IMR-90 (cell line): ENCODE data around the gene GALNT16. TPM values are rescaled to one million over a fixed set of nuclear protein-coding genes. Genes with fewer than 3 reads are reported as not detected.

ENCODE experiments used
- ATAC-seq: fragments of 200-7000 bp; cut with Tn5 transposase; 2 replicates; pipeline ENCODE4 v1.9.1; 2020; ENCODE audit warnings: low read depth, mild to moderate bottlenecking, moderate library complexity
- BruUV-seq: library from RNA; stranded (reverse); fragments of 400-500 nt; replicated peaks from 2 replicates; lab custom pipeline; 2021; lab: Mats Ljungman, UMichigan
- CTCF ChIA-PET: fragments of 300-600 bp; formaldehyde crosslinking; extraction: SDS; loops from one replicate; lab custom pipeline; 2021; ENCODE audit warnings: antibody characterized with exemption; lab: Yijun Ruan, JAX
- POLR2A ChIA-PET: fragments of 300-600 bp; sonication (Branson Sonifier 250); formaldehyde crosslinking; loops from one replicate; lab custom pipeline; 2022; ENCODE audit warnings: antibody characterized with exemption; ENCODE audit not compliant: unreplicated experiment; lab: Charles Lee
- DNase-seq: peaks from one replicate; pipeline ENCODE4 v3.0.0; 2013
- H2AFZ ChIP-seq: replicated peaks from 2 replicates; pipeline ENCODE3; 2013; ENCODE audit warnings: low read length, mild to moderate bottlenecking; ENCODE audit not compliant: poor library complexity
- H2AK5ac ChIP-seq: 2 replicates; pipeline ENCODE4 v1.6.1; 2013; ENCODE audit warnings: low read depth, low read length, inconsistent platforms
- H2AK9ac ChIP-seq: replicated peaks from 2 replicates; pipeline ENCODE3; 2013; ENCODE audit warnings: mild to moderate bottlenecking, low read depth, low read length, moderate library complexity; ENCODE audit not compliant: poor library complexity
- H2BK120ac ChIP-seq: 2 replicates; pipeline ENCODE4 v1.6.1; 2013; ENCODE audit warnings: low read depth, low read length, inconsistent platforms
- H2BK15ac ChIP-seq: 3 replicates; pipeline ENCODE4 v1.6.1; 2013; ENCODE audit warnings: low read depth, low read length, inconsistent platforms
- H2BK20ac ChIP-seq: 2 replicates; pipeline ENCODE4 v1.6.1; 2013; ENCODE audit warnings: low read depth, mild to moderate bottlenecking, inconsistent platforms, low read length, moderate library complexity
- H2BK5ac ChIP-seq: 2 replicates; pipeline ENCODE4 v1.6.1; 2013; ENCODE audit warnings: mild to moderate bottlenecking, low read depth, low read length, inconsistent platforms; ENCODE audit not compliant: poor library complexity, severe bottlenecking
- H3K14ac ChIP-seq: replicated peaks from 2 replicates; pipeline ENCODE4 v1.6.1; 2013; ENCODE audit warnings: low read depth, low read length, inconsistent platforms
- H3K18ac ChIP-seq: 2 replicates; pipeline ENCODE4 v1.6.1; 2013; ENCODE audit warnings: low read depth, low read length, control low read depth
- H3K23ac ChIP-seq: 2 replicates; pipeline ENCODE4 v1.6.1; 2013; ENCODE audit warnings: low read depth, low read length, inconsistent platforms
- H3K27ac ChIP-seq: 2 replicates; pipeline ENCODE4 v1.5.1; 2013; ENCODE audit warnings: mild to moderate bottlenecking, control low read depth, low read length; ENCODE audit not compliant: insufficient read depth
- H3K27me3 ChIP-seq: 2 replicates; pipeline ENCODE4 v1.6.1; 2013; ENCODE audit warnings: low read length; ENCODE audit not compliant: control insufficient read depth, insufficient read depth
- H3K36me3 ChIP-seq: 2 replicates; pipeline ENCODE4 v1.6.1; 2013; ENCODE audit warnings: low read length, mixed read lengths; ENCODE audit not compliant: control insufficient read depth, insufficient read depth
- H3K4ac ChIP-seq: 2 replicates; pipeline ENCODE4 v1.6.1; 2013; ENCODE audit warnings: low read depth, low read length, inconsistent platforms
- H3K4me1 ChIP-seq: 2 replicates; pipeline ENCODE4 v1.6.1; 2013; ENCODE audit warnings: low read length, mixed read lengths; ENCODE audit not compliant: control insufficient read depth, insufficient read depth
- H3K4me2 ChIP-seq: 2 replicates; pipeline ENCODE4 v1.6.1; 2013; ENCODE audit warnings: low read depth, mild to moderate bottlenecking, control low read depth, low read length, moderate library complexity
- H3K4me3 ChIP-seq: 2 replicates; pipeline ENCODE4 v1.5.1; 2013; ENCODE audit warnings: low read depth, mild to moderate bottlenecking, control low read depth, low read length, moderate library complexity; ENCODE audit not compliant: insufficient read depth
- H3K56ac ChIP-seq: 2 replicates; pipeline ENCODE4 v1.6.1; 2013; ENCODE audit warnings: low read length, inconsistent platforms; ENCODE audit not compliant: insufficient read depth; ENCODE audit errors: extremely low read depth
- H3K79me1 ChIP-seq, 2 experiments: 2 replicates each; pipeline ENCODE4 v1.6.1; 2013; ENCODE audit warnings: low read length in 2 of 2, inconsistent platforms in 1 of 2, low read depth in 1 of 2
- H3K9ac ChIP-seq: 2 replicates; pipeline ENCODE4 v1.6.1; 2013; ENCODE audit warnings: low read depth, low read length, control low read depth
- H3K9me1 ChIP-seq: 2 replicates; pipeline ENCODE4 v1.6.1; 2013; ENCODE audit warnings: low read length, inconsistent platforms; ENCODE audit not compliant: insufficient read depth
- H3K9me3 ChIP-seq: 2 replicates; pipeline ENCODE4 v1.6.1; 2013; ENCODE audit warnings: low read length; ENCODE audit not compliant: control insufficient read depth, insufficient read depth
- H4K20me1 ChIP-seq: 2 replicates; pipeline ENCODE4 v1.6.1; 2013; ENCODE audit warnings: low read length, inconsistent platforms; ENCODE audit not compliant: insufficient read depth
- H4K5ac ChIP-seq: 2 replicates; pipeline ENCODE4 v1.6.1; 2013; ENCODE audit warnings: mild to moderate bottlenecking, low read depth, low read length, control low read depth
- H4K8ac ChIP-seq, 2 experiments: 2 replicates each; pipeline ENCODE4 v1.6.1; 2013; ENCODE audit warnings: low read depth in 2 of 2, low read length in 2 of 2, control low read depth in 1 of 2, inconsistent platforms in 1 of 2
- H4K91ac ChIP-seq: 2 replicates; pipeline ENCODE4 v1.6.1; 2013; ENCODE audit warnings: low read depth, low read length, inconsistent platforms; ENCODE audit not compliant: insufficient read depth
- CEBPB ChIP-seq: IDR thresholded peaks from 2 replicates; pipeline ENCODE4 v1.6.1; 2012; ENCODE audit warnings: low read depth, low read length, improper control_type of control experiment
- RFX5 ChIP-seq: IDR thresholded peaks from 2 replicates; pipeline ENCODE4 v1.8.0; 2012; ENCODE audit warnings: low read depth, mild to moderate bottlenecking, low read length, moderate library complexity
- WGBS, 2 experiments: methylation state at CpG; one replicate each; pipeline versions ENCODE4 v1.1.5 to v1.1.7; 2013; ENCODE audit warnings: missing lambda C conversion rate in 2 of 2; ENCODE audit not compliant: insufficient read length in 1 of 2; ENCODE audit errors: extremely low coverage in 2 of 2; 5-methylcytosine and 5-hydroxymethylcytosine counted together
- dilution Hi-C: fragments of 300-500 bp; cut with HindIII; formaldehyde crosslinking; loops from one replicate; pipeline ENCODE4 v1.14.3; 2018; ENCODE audit warnings: low sequenced_read_pairs; ENCODE audit not compliant: unreplicated experiment
- in situ Hi-C: fragments of 300-500 bp; cut with MboI; formaldehyde crosslinking; loops from 3 replicates; pipeline ENCODE4 v1.14.3; 2019; ENCODE audit warnings: low sequenced_read_pairs, inconsistent platforms, mixed read lengths
- intact Hi-C: fragments of 100-400 bp; cut with micrococcal nuclease; formaldehyde crosslinking; loops from 2 replicates; pipeline ENCODE4 v1.10.0; 2022
- polyA plus RNA-seq, 3 experiments: library from polyadenylated mRNA; depleted of rRNA; stranded (reverse); fragments of >200 nt; gene quantifications; 2 replicates each; pipeline ENCODE4 v1.2.3, GENCODE V29; 2012; ENCODE audit warnings: low replicate concordance in 1 of 3
- total RNA-seq: library from RNA; depleted of rRNA; stranded (reverse); fragments of >200 nt; gene quantifications from 2 replicates; pipeline ENCODE4 v1.2.3, GENCODE V29; 2012

The GALNT16 gene
- total and polyA plus RNA-seq, 2 of the 4 experiments (the other 2 are of a cell fraction) = 0.36 to 1.5 TPM

GRCh38 chr14:69274321-69274720, 14.4 kb downstream of the GALNT16 start:
- H2BK15ac ChIP-seq = no peak overlapping the region
- H3K18ac ChIP-seq = no peak overlapping the region
- no peaks in the 10 kb centered on the region for H3K9me3 ChIP-seq
- H2AK5ac ChIP-seq = no peak overlapping the region
- H3K14ac ChIP-seq = no peak overlapping the region
- no TSS peak for BruUV-seq
- H4K8ac ChIP-seq = no peak overlapping the region
- TF ChIP-seq RFX5 = no peak
- TF ChIP-seq CEBPB = no peak
- H3K27me3 ChIP-seq = peaks cover 10% of the 10 kb centered on the region
- peaks cover 4% of the 10 kb centered on the region for H3K9me1 ChIP-seq
- peaks cover 0 to 4% of the 10 kb centered on the region in 2 experiments; a peak in 1 of 4 replicates for H3K79me1 ChIP-seq
- CTCF ChIA-PET = no interaction called here
- no peak overlapping the region for H3K56ac ChIP-seq
- no peak overlapping the region for H3K4ac ChIP-seq
- H2BK20ac ChIP-seq = no peak overlapping the region
- intact Hi-C loops (no loop called here), in situ Hi-C loops (loop anchor here (25.0 kb wide), 1 partner anchor 463 kb away; no protein-coding TSS in a partner anchor), dilution Hi-C loops (no loop called here)
- no peaks in the 10 kb centered on the region for H3K4me1 ChIP-seq
- no peak overlapping the region for H3K23ac ChIP-seq
- H2AK9ac ChIP-seq = no peak overlapping the region
- H4K91ac ChIP-seq = no peak overlapping the region
- DNase-seq (no peak), ATAC-seq (no peak)
- H3K27ac ChIP-seq = no peak overlapping the region
- 0% methylated on average over 1 of the region's 2 CpGs; no CpG with 5 or more reads in 1 of the 2 experiments for WGBS, 2 experiments
- no peak overlapping the region for H2AFZ ChIP-seq
- no peak overlapping the region for H3K4me3 ChIP-seq
- POLR2A ChIA-PET = no interaction called here
- H4K20me1 ChIP-seq = no peaks in the 10 kb centered on the region
- H3K9ac ChIP-seq = no peak overlapping the region
- no peak overlapping the region for H2BK120ac ChIP-seq
- no peaks in the 10 kb centered on the region for H3K36me3 ChIP-seq
- no peak overlapping the region for H4K5ac ChIP-seq
- no peak overlapping the region for H3K4me2 ChIP-seq
- H2BK5ac ChIP-seq = no peak overlapping the region
